Stimulated activated naive CD4-positive, alpha-beta T cell (primary cell): ENCODE measurements around the gene RAB44.

Experiments used
- DNase-seq, 6 experiments: peaks; one replicate each; lab custom pipeline; 2025; lab: John Stamatoyannopoulos, UW

RAB44 gene

GRCh38 chr6:36751833-36752186 is 54.2 kb downstream of the RAB44 start:
- DNase-seq: no peak

- DNase-seq: no peak
These were observed 54.7 kb downstream of the RAB44 start for GRCh38 chr6:36752187-36752885.

- DNase-seq: no peak
These were observed 55.4 kb downstream of the RAB44 start for GRCh38 chr6:36752886-36753506.

GRCh38 chr6:36753671-36754405 is 56.2 kb downstream of the RAB44 start:
- no peak for DNase-seq

GRCh38 chr6:36754582-36755434 is 57.2 kb downstream of the RAB44 start:
- no peak for DNase-seq

GRCh38 chr6:36755435-36756348 is 58.1 kb downstream of the RAB44 start:
- DNase-seq: peak in 5 of 6 experiments; percentile 4 to 44 (median 15)

GRCh38 chr6:36756786-36757185 is 59.2 kb downstream of the RAB44 start:
- no peak for DNase-seq

- DNase-seq: no peak
These were observed 59.6 kb downstream of the RAB44 start for GRCh38 chr6:36757206-36757605.

GRCh38 chr6:36757943-36758508 is 60.4 kb downstream of the RAB44 start:
- DNase-seq: no peak

- no peak for DNase-seq
These were observed 61.0 kb downstream of the RAB44 start for GRCh38 chr6:36758516-36759147.

GRCh38 chr6:36759148-36759759 is 61.6 kb downstream of the RAB44 start:
- peak; percentile 43 to 72 (median 58) for DNase-seq

- no peak for DNase-seq
These were observed 63.2 kb downstream of the RAB44 start for GRCh38 chr6:36760685-36761435.

GRCh38 chr6:36762123-36762522 is 64.5 kb downstream of the RAB44 start:
- no peak for DNase-seq

- DNase-seq: no peak
These were observed 67.6 kb downstream of the RAB44 start for GRCh38 chr6:36765190-36765589.

- peak; percentile 60 to 83 (median 74) for DNase-seq
These were observed 68.2 kb downstream of the RAB44 start for GRCh38 chr6:36765594-36766398.

- DNase-seq: no peak
These were observed 68.8 kb downstream of the RAB44 start for GRCh38 chr6:36766399-36766945.

GRCh38 chr6:36769183-36769675 is 71.6 kb downstream of the RAB44 start:
- DNase-seq: no peak
